Measurements from ENCODE around the gene CLIP4.
"Not testable (repeated sequence)": the region's sequence is repeated elsewhere in the genome, so short reads cannot be mapped to it uniquely, and the experiment has no call there.

CLIP4 gene, protein sequence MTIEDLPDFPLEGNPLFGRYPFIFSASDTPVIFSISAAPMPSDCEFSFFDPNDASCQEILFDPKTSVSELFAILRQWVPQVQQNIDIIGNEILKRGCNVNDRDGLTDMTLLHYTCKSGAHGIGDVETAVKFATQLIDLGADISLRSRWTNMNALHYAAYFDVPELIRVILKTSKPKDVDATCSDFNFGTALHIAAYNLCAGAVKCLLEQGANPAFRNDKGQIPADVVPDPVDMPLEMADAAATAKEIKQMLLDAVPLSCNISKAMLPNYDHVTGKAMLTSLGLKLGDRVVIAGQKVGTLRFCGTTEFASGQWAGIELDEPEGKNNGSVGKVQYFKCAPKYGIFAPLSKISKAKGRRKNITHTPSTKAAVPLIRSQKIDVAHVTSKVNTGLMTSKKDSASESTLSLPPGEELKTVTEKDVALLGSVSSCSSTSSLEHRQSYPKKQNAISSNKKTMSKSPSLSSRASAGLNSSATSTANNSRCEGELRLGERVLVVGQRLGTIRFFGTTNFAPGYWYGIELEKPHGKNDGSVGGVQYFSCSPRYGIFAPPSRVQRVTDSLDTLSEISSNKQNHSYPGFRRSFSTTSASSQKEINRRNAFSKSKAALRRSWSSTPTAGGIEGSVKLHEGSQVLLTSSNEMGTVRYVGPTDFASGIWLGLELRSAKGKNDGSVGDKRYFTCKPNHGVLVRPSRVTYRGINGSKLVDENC

DNA sequence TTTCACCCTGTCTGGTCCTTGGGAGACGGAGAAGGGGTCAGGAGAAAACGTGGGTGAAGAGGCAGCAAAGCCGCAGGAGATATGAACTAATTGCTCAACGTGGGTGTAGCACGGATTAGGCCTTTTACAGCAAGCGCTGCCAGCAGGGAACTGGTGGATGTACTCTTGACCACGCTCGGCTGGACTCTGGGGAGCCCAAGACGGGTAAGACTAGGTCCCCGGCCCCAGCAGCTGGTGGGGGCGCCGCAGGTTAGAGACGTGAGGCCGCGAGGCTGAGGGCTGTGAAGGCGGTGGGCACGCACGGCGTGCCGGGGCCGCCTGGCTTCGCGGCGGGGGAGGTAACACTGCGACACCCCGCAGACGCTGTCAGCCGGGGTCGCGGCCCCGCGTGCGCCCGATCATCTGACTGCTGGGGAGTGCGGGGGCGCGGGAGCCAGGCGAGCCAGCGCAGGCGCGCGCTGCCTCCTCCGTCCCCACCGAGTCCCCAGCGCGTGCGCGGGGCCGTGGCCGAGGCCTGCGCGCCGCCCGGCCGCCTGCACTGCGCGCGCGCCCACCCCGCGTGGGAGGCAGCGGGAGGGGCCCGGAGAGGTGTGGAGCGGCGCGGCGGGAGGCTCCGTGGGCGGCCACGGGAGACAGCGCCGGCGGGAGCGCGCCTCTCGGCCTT, at the start of gene CLIP4:
TSS of gene CLIP4 (plus strand) at position 470 of the 664 bp plus-strand sequence. CDS start 5,974 bp downstream, outside the sequence.
- peak; percentile 83 for DNase-seq (ENCODE audit: low spot score)

DNA sequence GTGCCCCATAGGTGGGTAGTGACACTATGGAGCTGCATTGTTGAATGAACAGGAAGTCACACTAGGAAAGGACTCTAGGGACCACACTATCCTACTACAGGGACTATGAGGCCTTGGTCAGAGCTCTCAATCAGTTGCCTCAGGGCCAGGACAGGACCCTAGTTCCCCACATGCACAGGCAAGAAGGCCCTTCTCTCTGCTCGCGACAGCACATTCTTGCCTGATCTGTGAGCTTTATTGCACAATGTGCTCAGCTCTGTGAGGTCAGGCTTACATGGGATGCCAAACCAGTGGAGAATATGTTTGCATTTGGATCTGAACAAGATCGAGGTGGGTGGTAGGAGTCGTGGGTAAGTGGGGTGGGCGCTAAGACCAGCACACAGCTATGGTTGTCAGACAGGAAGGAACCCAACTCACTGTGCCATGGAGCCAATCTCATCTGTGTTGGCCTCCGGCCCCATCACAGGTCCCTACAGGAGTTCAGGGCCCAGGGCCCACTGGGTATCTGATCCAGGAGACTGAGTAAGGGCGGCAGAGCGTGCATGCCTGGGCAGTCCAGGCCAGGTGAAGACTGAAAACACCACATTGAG, 48.8 kb upstream of the CLIP4 start:
- DNase-seq (ENCODE audit: low spot score), result no peak

DNA sequence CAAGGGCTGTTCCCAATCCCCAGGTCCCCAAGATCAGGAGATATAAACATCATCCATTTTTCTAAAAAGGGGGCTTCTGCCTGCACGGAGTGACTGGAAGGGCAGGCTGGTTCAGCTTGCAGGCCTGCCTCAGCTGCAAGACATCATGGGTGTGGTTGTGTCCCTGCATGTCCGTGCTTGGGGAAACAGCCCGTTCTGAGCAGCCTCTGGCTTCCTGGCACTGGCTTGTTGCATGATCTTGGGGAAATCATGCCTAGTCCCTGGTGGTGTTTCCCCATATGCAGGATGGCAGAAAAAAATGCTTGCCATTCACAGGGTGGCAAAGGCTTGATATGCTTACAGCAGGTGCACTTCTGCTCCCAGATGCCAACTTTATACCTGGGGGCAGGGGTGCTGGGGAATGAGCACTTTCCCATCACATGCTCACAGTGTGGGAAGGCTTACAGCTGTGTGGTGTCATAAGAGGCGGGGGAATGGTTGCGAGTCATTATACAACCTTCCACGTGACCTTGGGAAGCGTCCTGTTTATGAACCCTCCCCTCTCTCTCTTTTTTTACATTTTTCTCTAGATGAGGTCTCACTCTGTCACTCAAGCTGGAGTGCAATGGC, 48.1 kb upstream of the CLIP4 start:
- DNase-seq (ENCODE audit: low spot score), result no peak

DNA sequence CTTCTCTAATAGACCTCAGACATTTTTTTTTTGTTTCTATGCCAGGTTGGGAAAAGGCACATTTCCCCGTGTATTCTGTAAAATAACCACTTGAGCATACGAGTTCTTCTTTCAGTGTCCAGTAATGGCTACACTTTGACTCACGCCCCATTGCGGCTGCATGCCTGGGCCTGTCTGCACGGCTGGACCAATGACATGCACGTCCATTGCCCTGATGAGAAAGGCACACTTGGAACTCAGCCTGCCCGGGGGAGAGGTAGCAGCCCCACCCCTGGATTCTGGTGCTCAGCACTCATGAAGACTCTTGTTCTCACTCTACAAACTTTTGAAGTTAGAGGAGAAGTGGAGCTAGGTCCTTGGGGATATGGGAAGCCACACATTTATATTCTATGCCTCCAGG, 46.7 kb upstream of the CLIP4 start:
- no peak for DNase-seq (ENCODE audit: low spot score)

DNA sequence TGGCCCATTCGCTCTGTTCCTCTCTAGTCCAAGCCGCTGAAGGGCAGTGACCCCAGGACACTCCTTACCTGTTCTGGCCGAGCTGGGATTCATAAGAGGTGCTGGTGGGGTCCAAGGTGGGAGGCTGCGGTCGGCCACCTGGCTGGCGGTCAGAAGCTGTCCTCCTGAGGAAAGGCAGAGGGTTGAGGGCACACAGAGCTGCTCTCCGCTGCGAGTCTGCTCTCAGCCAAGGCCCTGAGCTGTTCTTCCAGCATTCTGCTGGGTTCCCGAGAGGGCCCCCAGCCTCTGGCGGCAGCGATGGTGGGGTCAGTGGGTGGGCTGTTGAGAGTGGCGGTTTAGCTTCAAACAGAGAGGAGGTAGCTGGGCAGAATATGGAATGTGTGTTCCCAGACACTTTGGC, 44.7 kb upstream of the CLIP4 start:
- no peak for DNase-seq (ENCODE audit: low spot score)

DNA sequence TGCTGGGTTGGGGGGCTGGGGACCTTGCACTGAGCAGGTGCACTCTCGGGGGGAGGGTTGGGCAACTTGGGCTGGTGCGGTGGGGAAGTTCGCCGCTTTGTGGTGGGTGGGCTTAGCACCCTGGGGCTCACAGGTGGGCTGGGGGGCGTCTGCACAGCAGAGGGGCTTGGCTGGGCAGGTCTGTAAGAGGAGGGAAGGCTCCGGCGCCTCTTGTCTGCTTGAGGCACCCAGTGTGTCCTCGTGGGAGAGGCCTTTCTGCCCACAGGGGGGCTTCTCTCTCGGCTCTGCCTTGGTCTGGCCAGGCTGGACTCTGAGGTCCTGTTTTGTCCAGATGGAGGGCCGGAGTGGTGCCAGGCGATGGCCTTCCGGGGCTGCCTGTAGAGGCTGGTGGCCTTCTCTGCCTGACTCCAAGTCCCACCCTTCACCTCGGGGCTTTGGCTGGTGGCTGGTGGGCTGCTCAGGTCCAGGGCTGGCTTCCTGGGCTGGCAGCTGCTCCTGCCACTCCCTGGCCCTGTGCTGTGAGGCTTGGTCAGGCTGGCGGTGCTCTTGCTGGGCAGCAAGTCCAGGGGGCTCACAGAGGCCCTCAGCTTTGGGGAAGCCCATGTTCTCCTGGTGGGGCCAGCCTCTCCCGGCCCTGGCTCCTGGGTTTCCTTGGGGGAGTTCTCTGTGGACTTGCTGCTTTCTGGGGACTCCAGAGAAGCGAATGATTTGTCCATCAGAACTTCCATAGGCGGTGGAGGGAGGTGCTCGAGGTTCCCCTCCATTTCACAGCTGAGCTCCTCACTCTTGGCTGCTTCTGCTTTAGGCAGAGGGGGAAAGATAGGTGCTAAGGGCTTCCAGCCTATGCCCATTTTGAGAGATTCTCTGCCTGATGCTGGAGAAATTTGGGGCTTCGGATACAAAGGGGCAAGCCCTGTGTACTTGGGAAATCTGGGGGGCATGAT, 43.9 kb upstream of the CLIP4 start:
- no peak for DNase-seq (ENCODE audit: low spot score)

DNA sequence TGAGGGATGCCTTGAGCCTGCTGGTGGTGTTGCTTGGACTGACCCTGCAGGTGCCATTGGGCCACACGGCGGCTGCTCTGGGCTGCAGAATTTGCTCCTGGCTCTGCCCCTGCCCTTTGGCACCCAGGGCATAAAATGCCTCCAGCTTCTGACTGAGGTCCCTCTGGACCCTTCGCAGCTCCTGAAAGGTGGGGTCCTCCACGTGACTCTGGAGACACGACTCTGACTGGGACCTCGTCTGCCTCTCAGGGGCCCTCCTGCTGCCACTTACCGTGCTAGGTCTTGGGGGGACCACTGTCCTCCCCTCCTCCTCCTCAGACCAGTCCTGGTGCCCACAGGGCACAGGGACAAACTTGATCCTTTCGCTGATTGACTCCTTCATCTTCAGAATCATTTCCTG, 43.0 kb upstream of the CLIP4 start:
- DNase-seq (ENCODE audit: low spot score), result no peak

DNA sequence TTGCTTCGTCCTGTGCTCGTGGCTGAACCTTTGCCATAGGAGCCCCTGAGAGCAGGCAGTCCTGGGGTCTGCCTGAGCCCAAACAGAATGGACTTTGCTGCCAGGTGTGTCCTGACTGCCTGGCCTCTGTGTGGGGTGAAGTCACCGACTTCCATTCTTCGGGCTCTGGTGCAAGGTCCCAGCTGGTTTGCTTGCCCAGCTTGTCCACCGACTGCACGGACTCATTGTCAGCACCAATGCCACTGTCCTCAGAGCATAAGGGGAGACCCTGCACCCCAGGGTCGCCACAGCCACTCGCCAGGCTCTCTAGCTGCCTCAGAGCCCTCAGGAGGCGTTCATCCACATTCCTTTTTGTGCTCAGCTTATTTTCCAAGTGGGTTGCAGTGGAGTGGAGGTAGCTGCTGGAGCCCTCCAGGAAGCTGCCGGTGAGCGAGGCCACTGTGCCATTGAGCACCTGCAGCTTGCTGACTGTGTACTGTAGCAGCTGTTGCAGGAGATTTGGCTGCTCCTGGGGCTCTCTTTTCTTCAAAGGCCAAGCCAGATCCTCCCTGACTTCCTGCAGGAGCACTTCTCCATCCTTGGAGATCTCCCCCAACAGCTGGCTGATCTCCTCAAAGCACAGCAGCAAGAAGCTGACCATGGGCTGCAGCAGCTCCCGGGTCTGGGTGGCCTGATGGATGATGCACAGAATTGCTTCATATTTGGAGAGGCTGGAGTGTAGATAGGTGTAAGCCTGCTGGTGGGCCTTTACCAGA, 42.1 kb upstream of the CLIP4 start:
- no peak for DNase-seq (ENCODE audit: low spot score)

DNA sequence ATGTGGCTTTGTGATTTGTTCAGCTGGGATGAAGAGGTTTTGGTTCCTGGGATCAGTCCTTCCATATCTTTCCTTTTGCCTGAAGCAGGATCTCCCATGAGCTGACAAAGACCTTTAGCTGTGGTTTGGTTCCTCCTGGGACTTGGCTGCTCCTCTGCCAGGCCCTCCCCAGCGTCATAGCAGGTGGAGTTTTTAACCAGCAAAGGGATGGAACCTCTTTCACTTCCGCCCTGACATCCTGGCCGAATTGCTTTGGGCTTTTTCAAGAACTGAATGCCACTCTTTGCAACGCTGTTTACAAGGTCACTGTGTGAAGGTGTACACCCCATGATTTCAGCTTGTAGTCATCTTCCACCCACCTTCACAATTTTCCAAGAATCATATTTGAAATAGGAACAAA, 41.3 kb upstream of the CLIP4 start:
- DNase-seq (ENCODE audit: low spot score), result no peak

DNA sequence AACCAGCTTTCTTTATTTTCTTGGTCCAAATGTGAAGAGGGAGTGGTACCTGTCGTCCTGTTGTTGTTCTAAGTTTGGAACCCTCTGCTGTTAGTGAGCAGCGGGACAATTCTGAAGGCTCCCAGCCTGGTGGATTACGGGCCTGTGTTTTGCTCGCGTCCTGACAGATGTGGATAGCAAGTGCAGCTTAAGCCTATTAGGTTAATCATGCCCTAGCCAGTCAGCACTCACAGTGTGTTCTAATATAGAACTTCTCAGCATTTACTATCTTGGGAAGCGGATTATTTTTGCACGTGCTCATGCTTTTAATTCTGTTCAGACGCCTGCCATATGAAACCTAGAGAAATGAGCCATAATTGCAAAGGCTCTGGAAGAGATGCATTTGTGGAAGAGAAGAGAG, 40.8 kb upstream of the CLIP4 start, which contains the start of gene PCARE:
TSS of gene PCARE (minus strand) at position 113 of the 400 bp plus-strand sequence. CDS start 262 bp downstream, outside the sequence.
- no peak for DNase-seq (ENCODE audit: low spot score)

DNA sequence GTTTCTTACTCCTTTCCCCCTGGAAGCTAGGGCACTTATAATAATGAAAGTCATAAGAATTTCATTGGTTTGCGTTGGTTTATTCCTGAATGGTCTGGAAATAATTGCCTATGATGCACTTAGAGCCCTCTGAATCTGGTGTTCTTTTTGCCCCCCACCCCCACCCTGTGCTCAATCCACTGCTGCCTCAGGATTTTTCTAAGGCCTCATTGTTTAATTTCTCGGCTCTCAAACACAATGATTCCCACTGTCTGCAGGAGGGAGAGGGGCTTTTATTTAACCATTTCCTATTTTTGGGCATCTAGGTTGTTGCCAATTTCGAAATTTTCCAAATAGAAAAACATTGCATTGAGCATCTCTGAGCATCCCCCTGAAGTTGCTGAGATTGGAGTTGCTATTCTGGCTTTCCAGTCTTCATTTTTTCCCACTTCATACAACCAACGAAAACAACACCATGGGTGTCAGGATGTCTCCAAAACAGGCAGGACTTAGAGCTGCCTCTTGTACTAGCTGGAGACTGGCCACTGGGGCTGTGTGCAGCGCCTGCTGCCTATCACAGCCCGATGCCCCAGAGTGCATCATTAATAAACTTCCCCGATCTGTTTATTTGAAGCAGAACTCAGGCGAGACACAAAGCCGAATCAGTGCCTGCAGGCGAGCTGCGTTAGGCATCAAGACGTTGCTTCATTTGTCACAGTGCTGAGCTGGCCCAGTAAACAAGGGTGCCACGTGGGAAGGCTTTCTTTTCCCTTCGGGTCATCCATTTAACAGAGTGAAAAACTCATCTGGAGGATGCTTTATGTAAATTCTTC, 39.1 kb upstream of the CLIP4 start:
- peak; percentile 95 for DNase-seq (ENCODE audit: low spot score)

DNA sequence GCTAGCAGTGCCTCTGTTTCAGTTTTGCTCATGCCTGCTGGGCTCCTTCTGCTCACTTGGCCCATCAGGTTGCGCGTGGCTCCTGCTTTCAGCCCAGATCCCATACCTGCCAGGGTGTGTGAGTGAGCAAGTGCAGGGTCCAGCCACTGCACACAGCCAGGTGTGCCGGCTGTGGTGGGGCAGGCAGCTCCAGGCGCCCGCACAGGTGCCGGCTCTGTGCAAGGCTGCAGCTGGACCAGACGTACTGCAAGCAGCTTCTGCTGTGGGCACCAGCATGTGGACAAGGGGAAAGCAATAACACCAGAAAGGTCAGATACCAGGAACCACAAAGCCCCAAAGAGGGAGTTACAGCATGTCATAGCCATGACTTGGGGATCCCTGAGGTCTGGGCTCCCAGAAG, 35.3 kb upstream of the CLIP4 start:
- DNase-seq (ENCODE audit: low spot score), result no peak

DNA sequence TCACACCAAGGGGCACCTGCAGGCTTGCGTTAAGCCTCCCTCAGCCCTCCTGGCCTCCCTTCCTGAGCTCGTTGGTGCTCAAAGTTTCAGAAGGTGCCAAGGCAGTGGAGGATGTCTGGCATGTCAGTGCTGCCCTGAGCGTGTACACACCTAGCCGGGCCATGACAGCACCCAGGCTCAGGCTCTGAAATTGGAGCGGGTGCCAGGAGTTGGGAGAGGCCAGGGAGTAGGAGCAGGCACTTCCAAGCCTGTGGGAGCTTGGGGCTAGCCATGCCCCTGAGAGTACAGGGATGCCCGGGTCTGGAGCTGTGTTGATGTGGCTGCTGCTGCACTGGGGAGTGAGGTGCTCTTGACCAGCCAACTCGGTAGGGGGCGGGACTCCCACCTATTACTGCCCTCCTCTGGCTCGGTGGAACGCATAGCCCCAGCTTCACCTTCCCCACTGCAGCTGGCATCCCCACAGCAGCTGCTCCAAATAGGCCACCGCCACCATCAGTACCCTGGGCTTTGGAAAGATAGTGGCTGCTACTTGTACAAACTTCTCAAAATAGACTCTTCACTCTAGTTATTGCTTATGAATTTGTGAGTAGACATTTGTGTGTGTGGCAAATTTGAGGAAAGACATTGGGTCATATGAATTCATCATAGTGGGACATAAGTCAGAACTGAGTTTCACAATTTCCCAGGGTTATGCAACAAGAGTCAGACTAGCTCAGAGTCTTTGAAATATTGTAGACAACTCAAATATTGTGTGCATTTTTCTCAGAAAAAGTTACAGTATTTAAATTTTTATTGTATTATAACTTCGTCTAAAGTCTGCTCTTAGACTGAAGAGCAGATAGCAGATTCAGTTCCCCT, 34.1 kb upstream of the CLIP4 start:
- DNase-seq (ENCODE audit: low spot score), result no peak

DNA sequence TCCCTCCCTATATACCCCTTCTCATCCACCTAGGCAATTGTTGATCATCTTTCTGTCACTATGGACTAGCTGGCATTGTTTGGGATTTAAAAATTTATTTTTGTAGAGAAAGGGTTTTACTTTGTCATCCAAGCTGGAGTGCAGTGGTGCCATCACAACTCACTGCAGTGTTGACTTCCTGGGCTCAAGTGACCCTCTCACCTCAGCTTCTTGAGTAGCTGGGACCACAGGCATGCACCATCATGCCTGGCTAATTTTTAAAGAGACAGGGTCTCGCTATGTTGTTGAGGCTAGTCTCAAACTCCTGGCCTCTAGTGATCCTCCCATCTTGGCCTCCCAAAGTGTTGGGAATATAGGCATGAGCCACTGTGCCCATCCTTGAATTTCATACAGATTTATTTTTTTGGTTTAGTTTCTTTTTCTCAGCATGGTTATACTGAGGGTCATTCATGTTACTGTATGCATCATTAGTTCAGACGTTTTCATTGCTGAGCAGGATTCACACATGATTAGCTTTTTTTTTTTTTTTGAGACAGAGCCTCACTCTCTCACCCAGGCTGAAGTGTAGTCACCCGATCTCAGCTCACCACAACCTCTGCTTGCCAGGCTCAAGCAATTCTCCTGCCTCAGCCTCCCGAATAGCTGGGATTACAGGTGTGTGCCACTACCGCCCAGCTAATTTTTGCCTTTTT, 32.3 kb upstream of the CLIP4 start:
- no peak for DNase-seq (ENCODE audit: low spot score)

DNA sequence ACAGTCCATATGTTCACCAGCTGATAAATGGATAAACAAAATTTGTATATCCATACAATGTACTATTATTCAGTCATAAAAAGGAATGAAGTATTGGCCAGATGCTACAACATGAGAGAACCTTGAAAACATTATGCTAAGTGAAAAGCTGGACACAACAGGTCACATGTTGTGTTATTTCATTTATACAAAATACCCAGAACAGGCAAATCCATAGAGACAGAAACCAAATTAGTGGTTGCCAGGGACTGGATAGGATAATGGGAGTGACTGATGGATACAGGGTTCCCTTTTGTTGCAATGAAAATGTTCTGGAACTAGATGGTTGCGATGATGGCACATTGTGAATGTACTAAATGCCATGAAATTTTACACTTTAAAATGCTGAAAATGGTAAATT, 30.7 kb upstream of the CLIP4 start:
- DNase-seq (ENCODE audit: low spot score), result no peak

DNA sequence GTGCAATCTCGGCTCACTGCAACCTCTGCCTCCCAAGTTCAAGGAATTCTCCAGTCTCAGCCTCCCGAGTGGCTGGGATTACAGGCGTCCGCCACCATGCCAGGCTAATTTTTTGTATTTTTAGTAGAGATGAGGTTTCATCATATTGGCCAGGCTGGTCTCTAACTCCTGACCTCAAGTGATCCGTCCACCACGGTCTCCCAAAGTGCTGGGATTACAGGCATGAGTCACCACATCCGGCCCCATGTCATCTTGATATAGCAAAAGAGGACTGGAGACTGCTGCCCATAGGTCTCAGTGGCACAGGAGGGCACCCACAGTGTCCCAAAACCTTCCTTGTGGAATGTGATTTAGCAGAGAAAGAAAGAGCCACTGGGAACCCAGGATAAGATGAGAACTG, 24.9 kb upstream of the CLIP4 start:
- not testable (repeated sequence) for DNase-seq (ENCODE audit: low spot score)

DNA sequence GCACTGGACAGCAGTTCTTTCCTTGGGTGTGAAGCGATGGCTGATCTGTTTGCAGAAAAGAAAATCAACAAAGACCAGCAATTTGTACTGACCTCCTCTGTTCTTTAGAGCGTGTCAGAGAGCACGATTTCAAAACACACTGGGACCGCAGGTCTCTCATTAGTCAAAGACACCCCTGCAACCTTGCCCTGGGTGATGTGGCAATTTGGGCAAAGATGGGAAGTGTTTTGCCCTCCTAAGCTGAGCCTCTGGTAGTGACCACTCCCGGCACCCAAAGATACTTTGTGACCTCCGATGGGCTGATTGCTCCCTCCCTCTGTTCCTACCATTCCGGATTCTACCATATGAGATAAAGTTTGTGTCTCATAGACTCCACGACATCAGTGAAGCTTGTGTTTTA, 18.2 kb upstream of the CLIP4 start:
- DNase-seq (ENCODE audit: low spot score), result no peak

DNA sequence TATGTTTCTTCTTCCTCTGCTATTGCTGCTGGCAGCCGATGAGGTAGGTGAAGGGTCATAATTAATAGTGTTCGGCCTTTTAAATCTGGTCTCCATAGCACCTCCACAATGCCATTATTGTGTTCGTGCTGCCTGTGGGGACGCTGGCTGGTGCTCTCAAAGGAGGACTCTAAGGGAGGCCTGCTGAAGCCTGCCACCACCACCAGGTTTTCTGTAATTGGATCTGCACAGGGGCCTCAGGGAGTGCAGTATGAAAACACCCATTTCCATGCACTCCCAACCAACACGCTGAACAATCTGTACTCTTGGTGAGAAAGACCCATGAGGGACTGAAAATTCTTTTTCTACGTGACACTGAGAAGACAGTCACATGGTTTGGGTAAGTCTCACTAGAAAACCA, 17.6 kb upstream of the CLIP4 start:
- no peak for DNase-seq (ENCODE audit: low spot score)
